ENCODE measurements around the gene FTHL17.

GRCh38 chrX:31071262-31071661, 579 bp downstream of the FTHL17 start:
- TF ChIP-seq CTCF (IDR thresholded peaks at IDR 0.05) (no peak), POLR2A (IDR thresholded peaks at IDR 0.05) (no peak)

Data from uterus (tissue), 2 donors.